HUES48 (cell line): ENCODE results near the gene TDRKH.

Experiments
- H3K27ac ChIP-seq: one replicate; pipeline ENCODE4 v1.7.0; 2013; ENCODE audit warnings: low read depth, low read length, inconsistent platforms
- H3K27me3 ChIP-seq: 2 replicates; pipeline ENCODE4 v1.6.1; 2013; ENCODE audit warnings: mild to moderate bottlenecking, low read length; ENCODE audit not compliant: control insufficient read depth, insufficient read depth
- H3K36me3 ChIP-seq: 2 replicates; pipeline ENCODE4 v1.6.1; 2013; ENCODE audit warnings: low read length; ENCODE audit not compliant: control insufficient read depth, insufficient read depth
- H3K4me1 ChIP-seq: 2 replicates; pipeline ENCODE4 v1.6.1; 2013; ENCODE audit warnings: mild to moderate bottlenecking, low read length; ENCODE audit not compliant: control insufficient read depth, insufficient read depth
- H3K4me3 ChIP-seq: 2 replicates; pipeline ENCODE4 v1.5.1; 2013; ENCODE audit warnings: mild to moderate bottlenecking, low read depth, low read length
- H3K9ac ChIP-seq: 2 replicates; pipeline ENCODE4 v1.6.1; 2013; ENCODE audit warnings: mild to moderate bottlenecking, low read depth, low read length, moderate library complexity
- H3K9me3 ChIP-seq: 2 replicates; pipeline ENCODE4 v1.6.1; 2013; ENCODE audit warnings: low read length; ENCODE audit not compliant: control insufficient read depth, insufficient read depth

TDRKH gene

GRCh38 chr1:151820940-151821339, 30.6 kb upstream of the TDRKH start:
- Histone ChIP-seq H3K27ac (no peak overlapping the region), H3K4me3 (no peak overlapping the region), H3K9me3 (no peaks in the 10 kb centered on the region), H3K36me3 (no peaks in the 10 kb centered on the region), H3K9ac (no peak overlapping the region), H3K4me1 (peaks cover 9% of the 10 kb centered on the region; the same call in 1 of the 2 replicates), H3K27me3 (0 out of 2 replicates have a peak, but pooled peaks cover 3% of the 10 kb centered on the region)

GRCh38 chr1:151819976-151820623, 29.8 kb upstream of the TDRKH start:
- H3K4me3 ChIP-seq, result no peak overlapping the region
- no peaks in the 10 kb centered on the region for H3K9me3 ChIP-seq
- H3K4me1 ChIP-seq, result 0 out of 2 replicates have a peak, but pooled peaks cover 3% of the 10 kb centered on the region
- H3K9ac ChIP-seq, result no peak overlapping the region
- H3K36me3 ChIP-seq, result no peaks in the 10 kb centered on the region
- H3K27me3 ChIP-seq, result 0 out of 2 replicates have a peak, but pooled peaks cover 3% of the 10 kb centered on the region
- no peak overlapping the region for H3K27ac ChIP-seq

- Histone ChIP-seq H3K9ac (no peak overlapping the region), H3K36me3 (no peaks in the 10 kb centered on the region), H3K27me3 (0 out of 2 replicates have a peak, but pooled peaks cover 3% of the 10 kb centered on the region), H3K4me1 (0 out of 2 replicates have a peak, but pooled peaks cover 3% of the 10 kb centered on the region), H3K4me3 (no peak overlapping the region), H3K27ac (no peak overlapping the region), H3K9me3 (no peaks in the 10 kb centered on the region)
These were observed 29.0 kb upstream of the TDRKH start for GRCh38 chr1:151819227-151819835.

GRCh38 chr1:151817353-151817730, 27.0 kb upstream of the TDRKH start:
- Histone ChIP-seq H3K9ac (no peak overlapping the region), H3K4me3 (no peak overlapping the region), H3K27ac (no peak overlapping the region), H3K36me3 (no peaks in the 10 kb centered on the region), H3K27me3 (0 out of 2 replicates have a peak, but pooled peaks cover under 1% of the 10 kb centered on the region), H3K4me1 (no peaks in the 10 kb centered on the region), H3K9me3 (no peaks in the 10 kb centered on the region)

GRCh38 chr1:151816548-151817352, 26.4 kb upstream of the TDRKH start:
- H3K9me3 ChIP-seq, result no peaks in the 10 kb centered on the region
- H3K27ac ChIP-seq, result no peak overlapping the region
- H3K4me1 ChIP-seq, result no peaks in the 10 kb centered on the region
- H3K4me3 ChIP-seq, result no peak overlapping the region
- H3K27me3 ChIP-seq, result no peaks in the 10 kb centered on the region
- H3K36me3 ChIP-seq, result no peaks in the 10 kb centered on the region
- H3K9ac ChIP-seq, result no peak overlapping the region

GRCh38 chr1:151815716-151816327, 25.5 kb upstream of the TDRKH start:
- Histone ChIP-seq H3K27ac (no peak overlapping the region), H3K9ac (no peak overlapping the region), H3K36me3 (no peaks in the 10 kb centered on the region), H3K4me3 (no peak overlapping the region), H3K9me3 (no peaks in the 10 kb centered on the region), H3K4me1 (0 out of 2 replicates have a peak, but pooled peaks cover 4% of the 10 kb centered on the region), H3K27me3 (no peaks in the 10 kb centered on the region)

- no peak overlapping the region for H3K9ac ChIP-seq
- no peaks in the 10 kb centered on the region for H3K36me3 ChIP-seq
- H3K27me3 ChIP-seq, result no peaks in the 10 kb centered on the region
- H3K9me3 ChIP-seq, result no peaks in the 10 kb centered on the region
- H3K4me1 ChIP-seq, result peaks cover 7% of the 10 kb centered on the region; the same call in 1 of the 2 replicates
- no peak overlapping the region for H3K4me3 ChIP-seq
- H3K27ac ChIP-seq, result no peak overlapping the region
These were observed 24.8 kb upstream of the TDRKH start for GRCh38 chr1:151814971-151815545.

GRCh38 chr1:151814426-151814825, 24.1 kb upstream of the TDRKH start:
- H3K27ac ChIP-seq, result no peak overlapping the region
- peaks cover 12% of the 10 kb centered on the region for H3K4me1 ChIP-seq
- no peak overlapping the region for H3K4me3 ChIP-seq
- no peak overlapping the region for H3K9ac ChIP-seq
- H3K9me3 ChIP-seq, result no peaks in the 10 kb centered on the region
- no peaks in the 10 kb centered on the region for H3K27me3 ChIP-seq
- no peaks in the 10 kb centered on the region for H3K36me3 ChIP-seq

- H3K4me3 ChIP-seq, result no peak overlapping the region
- H3K4me1 ChIP-seq, result peaks cover 12% of the 10 kb centered on the region
- H3K9me3 ChIP-seq, result no peaks in the 10 kb centered on the region
- no peak overlapping the region for H3K27ac ChIP-seq
- H3K36me3 ChIP-seq, result no peaks in the 10 kb centered on the region
- H3K27me3 ChIP-seq, result no peaks in the 10 kb centered on the region
- H3K9ac ChIP-seq, result no peak overlapping the region
These were observed 23.1 kb upstream of the TDRKH start for GRCh38 chr1:151813271-151813977.

- Histone ChIP-seq H3K27me3 (no peaks in the 10 kb centered on the region), H3K9me3 (no peaks in the 10 kb centered on the region), H3K36me3 (no peaks in the 10 kb centered on the region), H3K4me3 (no peak overlapping the region), H3K4me1 (peaks cover 12% of the 10 kb centered on the region), H3K27ac (no peak overlapping the region), H3K9ac (no peak overlapping the region)
These were observed 20.9 kb upstream of the TDRKH start for GRCh38 chr1:151811181-151811580.
